Gastrocnemius medialis (tissue), 4 donors: ENCODE measurements around the gene LRP5.

Experiments used
- POLR2A ChIP-seq, 2 donors: fragments of 450-650 bp; IDR thresholded peaks; one replicate each; pipeline ENCODE4 v1.6.1; 2017; ENCODE audit warnings: antibody characterized with exemption in 2 of 2, mild to moderate bottlenecking in 2 of 2, moderate library complexity in 2 of 2
- TF ChIP-seq, protein P1 (sequence below), 5 experiments: fragments of 450-650 bp in 3 of 5; fragments of 200-600 bp in 2 of 5; sonication (generic) in 2 of 5; IDR thresholded peaks in 4 of 5; conservative IDR thresholded peaks in 1 of 5; 1 replicate in 4 of 5; 2 replicates in 1 of 5; pipeline ENCODE4 v1.5.1; 2016 to 2019; ENCODE audit warnings: antibody characterized with exemption in 5 of 5, mild to moderate bottlenecking in 3 of 5, moderate library complexity in 3 of 5

DNA sequence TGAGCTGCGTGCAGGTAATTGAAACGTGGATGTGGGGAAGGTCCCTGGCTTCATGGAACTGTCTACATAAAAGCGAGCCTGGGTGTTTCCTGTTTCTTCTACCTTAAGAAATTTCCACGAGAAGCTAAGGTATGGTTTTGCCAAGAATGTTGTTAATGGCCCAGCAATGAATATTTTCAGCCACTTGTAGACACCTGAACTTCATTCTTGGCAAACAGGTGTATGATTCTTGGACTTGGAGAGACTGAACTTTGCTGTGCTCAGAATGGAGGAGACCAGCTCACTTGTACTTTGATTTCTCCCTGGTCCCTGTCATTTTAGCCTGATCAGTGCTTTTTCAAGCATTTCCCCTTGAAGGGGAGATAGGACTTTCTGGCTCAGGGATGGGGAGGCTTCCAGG lies 20.8 kb downstream of the LRP5 start:
- TF ChIP-seq, protein P1, sequence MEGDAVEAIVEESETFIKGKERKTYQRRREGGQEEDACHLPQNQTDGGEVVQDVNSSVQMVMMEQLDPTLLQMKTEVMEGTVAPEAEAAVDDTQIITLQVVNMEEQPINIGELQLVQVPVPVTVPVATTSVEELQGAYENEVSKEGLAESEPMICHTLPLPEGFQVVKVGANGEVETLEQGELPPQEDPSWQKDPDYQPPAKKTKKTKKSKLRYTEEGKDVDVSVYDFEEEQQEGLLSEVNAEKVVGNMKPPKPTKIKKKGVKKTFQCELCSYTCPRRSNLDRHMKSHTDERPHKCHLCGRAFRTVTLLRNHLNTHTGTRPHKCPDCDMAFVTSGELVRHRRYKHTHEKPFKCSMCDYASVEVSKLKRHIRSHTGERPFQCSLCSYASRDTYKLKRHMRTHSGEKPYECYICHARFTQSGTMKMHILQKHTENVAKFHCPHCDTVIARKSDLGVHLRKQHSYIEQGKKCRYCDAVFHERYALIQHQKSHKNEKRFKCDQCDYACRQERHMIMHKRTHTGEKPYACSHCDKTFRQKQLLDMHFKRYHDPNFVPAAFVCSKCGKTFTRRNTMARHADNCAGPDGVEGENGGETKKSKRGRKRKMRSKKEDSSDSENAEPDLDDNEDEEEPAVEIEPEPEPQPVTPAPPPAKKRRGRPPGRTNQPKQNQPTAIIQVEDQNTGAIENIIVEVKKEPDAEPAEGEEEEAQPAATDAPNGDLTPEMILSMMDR (IDR thresholded peaks at IDR 0.05 in 4 of 5, conservative IDR thresholded peaks at IDR 0.05 in 1 of 5), result no peak
- TF ChIP-seq POLR2A (IDR thresholded peaks at IDR 0.05), result no peak
